Muscle layer of duodenum (tissue), 2 donors: ENCODE data around the gene ZNF681.
"Not testable (repeated sequence)": the region's sequence is repeated elsewhere in the genome, so short reads cannot be mapped to it uniquely, and the experiment has no call there.

ENCODE experiments used
- H3K27ac ChIP-seq: one replicate; pipeline ENCODE4 v1.7.0; 2013; ENCODE audit warnings: mild to moderate bottlenecking, low read length
- H3K27me3 ChIP-seq: one replicate; pipeline ENCODE4 v1.7.0; 2013; ENCODE audit warnings: low read depth, mild to moderate bottlenecking, control low read depth, low read length
- H3K36me3 ChIP-seq, 2 donors: one replicate each; pipeline ENCODE4 v1.7.0; 2013; ENCODE audit warnings: low read length in 2 of 2, control low read depth in 1 of 2, mild to moderate bottlenecking in 1 of 2; ENCODE audit not compliant: insufficient read depth in 2 of 2, control insufficient read depth in 1 of 2
- H3K4me1 ChIP-seq, 2 donors: one replicate each; pipeline ENCODE4 v1.7.0; 2013; ENCODE audit warnings: low read length in 2 of 2, mild to moderate bottlenecking in 2 of 2, control low read depth in 1 of 2, moderate library complexity in 1 of 2; ENCODE audit not compliant: insufficient read depth in 2 of 2, control insufficient read depth in 1 of 2
- H3K4me3 ChIP-seq, 2 donors: one replicate each; pipeline ENCODE4 v1.7.0; 2013; ENCODE audit warnings: low read length in 2 of 2, low read depth in 1 of 2, mild to moderate bottlenecking in 1 of 2
- H3K9me3 ChIP-seq, 2 donors: one replicate each; pipeline ENCODE4 v1.7.0; 2013; ENCODE audit warnings: low read length in 2 of 2, control low read depth in 1 of 2, mild to moderate bottlenecking in 1 of 2; ENCODE audit not compliant: control insufficient read depth in 1 of 2
- donor health status: healthy.

The ZNF681 gene

GRCh38 chr19:23788411-23788810, 29.7 kb upstream of the ZNF681 start:
- no peaks in the 10 kb centered on the region for H3K36me3 ChIP-seq
- H3K27ac ChIP-seq = no peak overlapping the region
- H3K4me1 ChIP-seq = no peaks in the 10 kb centered on the region
- H3K9me3 ChIP-seq = no peaks in the 10 kb centered on the region
- H3K27me3 ChIP-seq = no peaks in the 10 kb centered on the region
- no peak overlapping the region for H3K4me3 ChIP-seq

GRCh38 chr19:23787106-23787505, 28.4 kb upstream of the ZNF681 start:
- H3K4me3 ChIP-seq = no peak overlapping the region
- no peaks in the 10 kb centered on the region for H3K27me3 ChIP-seq
- no peaks in the 10 kb centered on the region for H3K9me3 ChIP-seq
- no peaks in the 10 kb centered on the region for H3K36me3 ChIP-seq
- H3K4me1 ChIP-seq = no peaks in the 10 kb centered on the region
- H3K27ac ChIP-seq = no peak overlapping the region

- H3K4me3 ChIP-seq = no peak overlapping the region
These were observed 27.3 kb upstream of the ZNF681 start for GRCh38 chr19:23785982-23786381.

GRCh38 chr19:23784274-23784673, 25.6 kb upstream of the ZNF681 start:
- no peaks in the 10 kb centered on the region for H3K4me1 ChIP-seq
- no peaks in the 10 kb centered on the region for H3K36me3 ChIP-seq
- H3K9me3 ChIP-seq = no peaks in the 10 kb centered on the region
- no peak overlapping the region for H3K4me3 ChIP-seq
- H3K27ac ChIP-seq = no peak overlapping the region
- H3K27me3 ChIP-seq = no peaks in the 10 kb centered on the region

More at GRCh38 chr19:23785982-23786381, 27.3 kb upstream of the ZNF681 start:
- Histone ChIP-seq H3K36me3 (no peaks in the 10 kb centered on the region), H3K4me1 (no peaks in the 10 kb centered on the region), H3K9me3 (no peaks in the 10 kb centered on the region), H3K27me3 (no peaks in the 10 kb centered on the region), H3K27ac (no peak overlapping the region)

GRCh38 chr19:23783636-23784035, 24.9 kb upstream of the ZNF681 start:
- Histone ChIP-seq H3K4me1 (no peaks in the 10 kb centered on the region), H3K36me3 (no peaks in the 10 kb centered on the region), H3K4me3 (no peak overlapping the region), H3K27ac (no peak overlapping the region), H3K27me3 (no peaks in the 10 kb centered on the region), H3K9me3 (no peaks in the 10 kb centered on the region)

GRCh38 chr19:23779645-23780044, 21.0 kb upstream of the ZNF681 start:
- Histone ChIP-seq H3K36me3 (no peaks in the 10 kb centered on the region), H3K9me3 (no peaks in the 10 kb centered on the region), H3K27me3 (no peaks in the 10 kb centered on the region), H3K4me1 (no peaks in the 10 kb centered on the region), H3K27ac (no peak overlapping the region), H3K4me3 (no peak overlapping the region)

GRCh38 chr19:23778566-23778965, 19.9 kb upstream of the ZNF681 start:
- Histone ChIP-seq H3K9me3 (no peaks in the 10 kb centered on the region), H3K4me1 (no peaks in the 10 kb centered on the region), H3K4me3 (no peak overlapping the region), H3K27me3 (no peaks in the 10 kb centered on the region), H3K36me3 (no peaks in the 10 kb centered on the region), H3K27ac (no peak overlapping the region)

- not testable (repeated sequence) for H3K4me1 ChIP-seq, H3K9me3 ChIP-seq, H3K27me3 ChIP-seq, H3K36me3 ChIP-seq, H3K4me3 ChIP-seq, H3K27ac ChIP-seq
These were observed 19.3 kb upstream of the ZNF681 start for GRCh38 chr19:23778036-23778435.

GRCh38 chr19:23777216-23777615, 18.5 kb upstream of the ZNF681 start:
- Histone ChIP-seq H3K27ac (no peak overlapping the region), H3K36me3 (no peaks in the 10 kb centered on the region), H3K27me3 (no peaks in the 10 kb centered on the region), H3K4me1 (no peaks in the 10 kb centered on the region), H3K9me3 (no peaks in the 10 kb centered on the region), H3K4me3 (no peak overlapping the region)

GRCh38 chr19:23776507-23777205, 18.0 kb upstream of the ZNF681 start:
- Histone ChIP-seq H3K9me3 (no peaks in the 10 kb centered on the region), H3K4me3 (no peak overlapping the region), H3K27me3 (no peaks in the 10 kb centered on the region), H3K36me3 (no peaks in the 10 kb centered on the region), H3K4me1 (no peaks in the 10 kb centered on the region), H3K27ac (no peak overlapping the region)

- H3K4me1 ChIP-seq = no peaks in the 10 kb centered on the region
- no peak overlapping the region for H3K27ac ChIP-seq
- no peaks in the 10 kb centered on the region for H3K27me3 ChIP-seq
- no peak overlapping the region for H3K4me3 ChIP-seq
- no peaks in the 10 kb centered on the region for H3K36me3 ChIP-seq
- H3K9me3 ChIP-seq = no peaks in the 10 kb centered on the region
These were observed 15.9 kb upstream of the ZNF681 start for GRCh38 chr19:23774524-23774971.

- Histone ChIP-seq H3K27ac (no peak overlapping the region), H3K36me3 (no peaks in the 10 kb centered on the region)
These were observed 15.4 kb upstream of the ZNF681 start for GRCh38 chr19:23774106-23774505.

More at GRCh38 chr19:23774106-23774505, 15.4 kb upstream of the ZNF681 start:
- Histone ChIP-seq H3K9me3 (no peaks in the 10 kb centered on the region), H3K4me1 (no peaks in the 10 kb centered on the region), H3K27me3 (no peaks in the 10 kb centered on the region), H3K4me3 (no peak overlapping the region)
